Loucy (cell line): ENCODE data around the gene IL36RN.

Source experiments
- H2AFZ ChIP-seq: fragments of 200-600 bp; sonication (generic); 2 replicates; pipeline ENCODE4 v1.6.0; 2016; ENCODE audit warnings: antibody characterized with exemption, mild to moderate bottlenecking, low read length, moderate library complexity
- H3F3A ChIP-seq: fragments of 200-600 bp; 2 replicates; pipeline ENCODE4 v1.6.0; 2016; ENCODE audit warnings: antibody characterized with exemption, low read depth, mild to moderate bottlenecking
- H3K27me3 ChIP-seq: fragments of 200-600 bp; sonication (generic); 2 replicates; pipeline ENCODE4 v1.6.1; 2014; ENCODE audit warnings: low read length, mild to moderate bottlenecking; ENCODE audit not compliant: insufficient read depth, poor library complexity, severe bottlenecking
- H3K36me3 ChIP-seq: fragments of 200-600 bp; sonication (generic); 2 replicates; pipeline ENCODE4 v1.6.1; 2016; ENCODE audit warnings: low read length; ENCODE audit not compliant: insufficient read depth
- H3K4me1 ChIP-seq: fragments of 200-600 bp; sonication (generic); 2 replicates; pipeline ENCODE4 v1.5.1; 2014; ENCODE audit warnings: low read length, mild to moderate bottlenecking; ENCODE audit not compliant: insufficient read depth, poor library complexity, severe bottlenecking
- H3K4me2 ChIP-seq: fragments of 200-600 bp; sonication (generic); 2 replicates; pipeline ENCODE4 v1.6.0; 2014; ENCODE audit warnings: antibody characterized with exemption, low read length, low read depth, mild to moderate bottlenecking; ENCODE audit not compliant: poor library complexity, severe bottlenecking
- H3K4me3 ChIP-seq: fragments of 200-600 bp; sonication (generic); 2 replicates; pipeline ENCODE4 v1.5.1; 2014; ENCODE audit warnings: low read length, mild to moderate bottlenecking, mixed read lengths; ENCODE audit not compliant: poor library complexity, severe bottlenecking
- H3K79me2 ChIP-seq: fragments of 200-600 bp; sonication (generic); 2 replicates; pipeline ENCODE4 v1.6.1; 2014; ENCODE audit warnings: low read length; ENCODE audit not compliant: insufficient read depth
- H3K9ac ChIP-seq: fragments of 200-600 bp; sonication (generic); 2 replicates; pipeline ENCODE4 v1.6.0; 2014; ENCODE audit warnings: mild to moderate bottlenecking, low read depth, low read length, moderate library complexity; ENCODE audit not compliant: poor library complexity, severe bottlenecking
- H3K9me2 ChIP-seq: fragments of 200-600 bp; sonication (generic); replicated peaks from 2 replicates; pipeline ENCODE4 v1.6.1; 2016; ENCODE audit warnings: low read depth, low read length, mixed read lengths
- H3K9me3 ChIP-seq: fragments of 200-600 bp; sonication (generic); 2 replicates; pipeline ENCODE4 v1.6.1; 2014; ENCODE audit warnings: mild to moderate bottlenecking, antibody characterized with exemption, low read length, low read depth; ENCODE audit not compliant: insufficient read depth
- H4K20me1 ChIP-seq: fragments of 200-600 bp; sonication (generic); 2 replicates; pipeline ENCODE4 v1.6.0; 2014; ENCODE audit warnings: antibody characterized with exemption, low read length, mild to moderate bottlenecking; ENCODE audit not compliant: insufficient read depth, poor library complexity, severe bottlenecking
- CTCF ChIP-seq: fragments of 200-600 bp; sonication (generic); conservative IDR thresholded peaks from 2 replicates; pipeline ENCODE4 v1.5.1; 2014; ENCODE audit warnings: mild to moderate bottlenecking, antibody characterized with exemption, low read length
- EZH2phosphoT487 ChIP-seq: fragments of 200-600 bp; IDR thresholded peaks from 2 replicates; pipeline ENCODE4 v1.6.1; 2018; ENCODE audit warnings: antibody characterized with exemption, mild to moderate bottlenecking, moderate library complexity, borderline replicate concordance

IL36RN gene

GRCh38 chr2:113053666-113054065 is 5.3 kb upstream of the IL36RN start:
- Histone ChIP-seq H2AFZ (no peak overlapping the region), H3K9ac (no peak overlapping the region), H3F3A (no peaks in the 10 kb centered on the region), H3K4me1 (no peaks in the 10 kb centered on the region), H3K4me2 (no peak overlapping the region), H3K36me3 (no peaks in the 10 kb centered on the region), H3K79me2 (no peaks in the 10 kb centered on the region), H4K20me1 (no peaks in the 10 kb centered on the region), H3K4me3 (no peak overlapping the region), H3K9me2 (no peaks in the 10 kb centered on the region), H3K9me3 (no peaks in the 10 kb centered on the region; the same call in 1 of the 2 replicates), H3K27me3 (no peaks in the 10 kb centered on the region)
- TF ChIP-seq EZH2phosphoT487 (no peak), CTCF (no peak)

- H3K4me2 ChIP-seq = no peak overlapping the region
- H3K9me2 ChIP-seq = no peaks in the 10 kb centered on the region
- H3K4me3 ChIP-seq = no peak overlapping the region
- H3K9me3 ChIP-seq = no peaks in the 10 kb centered on the region; the same call in 1 of the 2 replicates
- TF ChIP-seq CTCF = no peak
- no peak for TF ChIP-seq EZH2phosphoT487
- no peaks in the 10 kb centered on the region for H3K4me1 ChIP-seq
- no peaks in the 10 kb centered on the region for H3F3A ChIP-seq
- H2AFZ ChIP-seq = no peak overlapping the region
- H3K79me2 ChIP-seq = no peaks in the 10 kb centered on the region
- no peaks in the 10 kb centered on the region for H3K27me3 ChIP-seq
- H3K9ac ChIP-seq = no peak overlapping the region
- H4K20me1 ChIP-seq = no peaks in the 10 kb centered on the region
- H3K36me3 ChIP-seq = no peaks in the 10 kb centered on the region
These were observed 4.9 kb upstream of the IL36RN start for GRCh38 chr2:113054066-113054465.

GRCh38 chr2:113056521-113056920 is 2.5 kb upstream of the IL36RN start:
- no peaks in the 10 kb centered on the region for H3F3A ChIP-seq
- TF ChIP-seq CTCF = no peak
- no peak for TF ChIP-seq EZH2phosphoT487
- H3K9me3 ChIP-seq = no peaks in the 10 kb centered on the region; the same call in 1 of the 2 replicates
- H3K9ac ChIP-seq = no peak overlapping the region
- no peaks in the 10 kb centered on the region for H3K9me2 ChIP-seq
- H3K4me2 ChIP-seq = no peak overlapping the region
- H3K4me3 ChIP-seq = no peak overlapping the region
- no peaks in the 10 kb centered on the region for H3K27me3 ChIP-seq
- H3K79me2 ChIP-seq = no peaks in the 10 kb centered on the region
- no peaks in the 10 kb centered on the region for H3K36me3 ChIP-seq
- H2AFZ ChIP-seq = no peak overlapping the region
- H4K20me1 ChIP-seq = no peaks in the 10 kb centered on the region
- H3K4me1 ChIP-seq = no peaks in the 10 kb centered on the region
